Endothelial cell of umbilical vein (primary cell): ENCODE data around the gene MAEA. TPM values are rescaled to one million over a fixed set of nuclear protein-coding genes. Genes with fewer than 3 reads are reported as not detected.

Experiments
- BruUV-seq: library from RNA; stranded (reverse); fragments of 400-500 nt; replicated peaks from 2 replicates; lab custom pipeline; 2021; lab: Mats Ljungman, UMichigan
- CTCF ChIA-PET: fragments of 300-600, 350-600 bp; sonication (Branson Sonifier 250); formaldehyde crosslinking; loops from one replicate; lab custom pipeline; 2021; ENCODE audit warnings: antibody characterized with exemption, inconsistent platforms; lab: Charles Lee
- POLR2A ChIA-PET: fragments of 300-600, 350-600 bp; sonication (Branson Sonifier 250); formaldehyde crosslinking; loops from one replicate; lab custom pipeline; 2021; ENCODE audit warnings: antibody characterized with exemption, inconsistent platforms; lab: Charles Lee
- DNase-seq: peaks from one replicate; pipeline ENCODE4 v3.0.0-alpha.2; 2011; ENCODE audit warnings: low read depth, low spot score
- FAIRE-seq: peaks from 2 replicates; lab custom pipeline; 2011; peaks lifted over from hg19 to GRCh38; lab: Jason Lieb, UNC
- H2AFZ ChIP-seq: 2 replicates; pipeline ENCODE4 v1.6.0; 2012; ENCODE audit warnings: low read depth, low read length, control low read depth, inconsistent platforms
- H3K27ac ChIP-seq: 2 replicates; pipeline ENCODE4 v1.5.1; 2011; ENCODE audit warnings: low read depth, mild to moderate bottlenecking, control low read depth, low read length, moderate library complexity; ENCODE audit not compliant: insufficient read depth
- H3K27me3 ChIP-seq, 2 experiments: 2 replicates each; pipeline versions ENCODE4 v1.6.0 to v1.6.1; 2011; ENCODE audit warnings: low read length in 2 of 2, mixed read lengths in 1 of 2; ENCODE audit not compliant: control insufficient read depth in 2 of 2, insufficient read depth in 2 of 2
- H3K36me3 ChIP-seq, 2 experiments: 2 replicates in 1 of 2; 3 replicates in 1 of 2; pipeline ENCODE4 v1.5.1; 2011; ENCODE audit warnings: low read length in 2 of 2, mild to moderate bottlenecking in 1 of 2, moderate library complexity in 1 of 2; ENCODE audit not compliant: control insufficient read depth in 2 of 2, insufficient read depth in 2 of 2; ENCODE audit errors: extremely low read depth in 1 of 2
- H3K4me1 ChIP-seq: 3 replicates; pipeline ENCODE4 v1.5.1; 2011; ENCODE audit warnings: mild to moderate bottlenecking, low read length; ENCODE audit not compliant: control insufficient read depth, insufficient read depth; ENCODE audit errors: extremely low read depth
- H3K4me2 ChIP-seq: 2 replicates; pipeline ENCODE4 v1.6.1; 2011; ENCODE audit warnings: low read length, control low read depth, mixed read lengths; ENCODE audit not compliant: insufficient read depth
- H3K4me3 ChIP-seq, 3 experiments: fragments of 200-600 bp in 1 of 3; sonication (generic), shearing (Covaris generic) in 1 of 3; replicated peaks in 1 of 3; 2 replicates each; pipeline ENCODE4 v1.5.1; 2011 to 2016; ENCODE audit warnings: control low read depth in 3 of 3, low read length in 3 of 3, mild to moderate bottlenecking in 2 of 3, inconsistent platforms in 1 of 3, low read depth in 1 of 3, moderate library complexity in 1 of 3; ENCODE audit not compliant: insufficient read depth in 1 of 3
- H3K79me2 ChIP-seq: 2 replicates; pipeline ENCODE4 v1.6.0; 2012; ENCODE audit warnings: low read length, inconsistent platforms; ENCODE audit not compliant: control insufficient read depth, insufficient read depth
- H3K9ac ChIP-seq: replicated peaks from 2 replicates; pipeline ENCODE3; 2011; ENCODE audit warnings: low read length, control low read depth; ENCODE audit not compliant: insufficient read depth; ENCODE audit errors: extremely low read depth
- H3K9me1 ChIP-seq: replicated peaks from 3 replicates; pipeline ENCODE4 v1.6.0; 2011; ENCODE audit warnings: mild to moderate bottlenecking, low read length; ENCODE audit not compliant: control insufficient read depth, insufficient read depth; ENCODE audit errors: extremely low read depth
- H3K9me3 ChIP-seq: replicated peaks from 2 replicates; pipeline ENCODE4 v1.5.1; 2012; ENCODE audit warnings: low read length, inconsistent platforms; ENCODE audit not compliant: control insufficient read depth, insufficient read depth
- H4K20me1 ChIP-seq: replicated peaks from 2 replicates; pipeline ENCODE3; 2011; ENCODE audit warnings: mild to moderate bottlenecking, low read length; ENCODE audit not compliant: control insufficient read depth, insufficient read depth; ENCODE audit errors: extremely low read depth
- CTCF ChIP-seq, 2 donors: IDR thresholded peaks; 1 replicate in 1 of 2; 2 replicates in 1 of 2; pipeline ENCODE4 v1.5.1; 2011; ENCODE audit warnings: low read length in 2 of 2, mild to moderate bottlenecking in 2 of 2, moderate library complexity in 2 of 2, control low read depth in 1 of 2, inconsistent platforms in 1 of 2, low read depth in 1 of 2; ENCODE audit not compliant: insufficient read depth in 1 of 2; ENCODE audit errors: extremely low read depth in 1 of 2
- EZH2 ChIP-seq: IDR thresholded peaks from 2 replicates; pipeline ENCODE4 v1.6.1; 2012; ENCODE audit warnings: borderline replicate concordance, low read depth, mild to moderate bottlenecking, moderate library complexity, low read length, inconsistent platforms; ENCODE audit not compliant: severe bottlenecking
- FOS ChIP-seq: IDR thresholded peaks from 2 replicates; pipeline ENCODE4 v1.6.1; 2011; ENCODE audit warnings: mild to moderate bottlenecking, low read length, moderate library complexity, borderline replicate concordance; ENCODE audit not compliant: insufficient read depth
- GATA2 ChIP-seq: IDR thresholded peaks from 2 replicates; pipeline ENCODE4 v1.7.0; 2011; ENCODE audit warnings: low read depth, mild to moderate bottlenecking, moderate library complexity, mixed read lengths, low read length; ENCODE audit not compliant: insufficient read length, insufficient read depth
- JUN ChIP-seq: IDR thresholded peaks from 2 replicates; pipeline ENCODE4 v1.6.1; 2011; ENCODE audit warnings: borderline replicate concordance, low read depth; ENCODE audit not compliant: insufficient read length, insufficient read depth
- MAX ChIP-seq: IDR thresholded peaks from 2 replicates; pipeline ENCODE4 v1.6.1; 2011; ENCODE audit not compliant: insufficient read depth, insufficient read length
- MYC ChIP-seq: IDR thresholded peaks from one replicate; pipeline ENCODE4 v1.6.1; 2011; ENCODE audit warnings: mild to moderate bottlenecking, low read depth, low read length
- POLR2A ChIP-seq: IDR thresholded peaks from 2 replicates; pipeline ENCODE4 v1.6.1; 2012; ENCODE audit warnings: low read depth, mild to moderate bottlenecking, control low read depth, low read length
- POLR2AphosphoS5 ChIP-seq: IDR thresholded peaks from 2 replicates; pipeline ENCODE4 v1.6.1; 2012; ENCODE audit warnings: low read depth, mild to moderate bottlenecking, control low read depth, low read length, moderate library complexity; ENCODE audit not compliant: insufficient read depth
- dilution Hi-C: fragments of 300-500 bp; cut with MboI; formaldehyde crosslinking; loops from one replicate; pipeline ENCODE4 v1.15.0; 2019; ENCODE audit warnings: low sequenced_read_pairs; ENCODE audit not compliant: extremely low pct_ligation_motif_present
- intact Hi-C: fragments of 100-400 bp; cut with micrococcal nuclease; formaldehyde crosslinking; loops from one replicate; pipeline ENCODE4 v1.10.0; 2022
- polyA plus RNA-seq, 4 experiments: library from polyadenylated mRNA; depleted of rRNA in 3 of 4; stranded (reverse) in 3 of 4; unstranded in 1 of 4; fragments of >200 nt; gene quantifications; 2 replicates each; pipeline versions ENCODE4 v1.2.1 to v1.2.3, GENCODE V29; 2011 to 2012; ENCODE audit warnings: missing spikeins in 1 of 4
- total RNA-seq: library from RNA; stranded (reverse); gene quantifications from 2 replicates; pipeline ENCODE4 v1.2.3, GENCODE V29; 2021

The MAEA gene
- total and polyA plus RNA-seq, 2 donors (not counting 3 experiments of a cell fraction or from before 2014, with no cell fraction given) = 66.0 to 108 TPM

GRCh38 chr4:1354983-1355275, 65.2 kb downstream of the MAEA start:
- no peaks in the 10 kb centered on the region for H3K27me3 ChIP-seq
- dilution Hi-C loops (no loop called here), intact Hi-C loops (no loop called here)
- no peak overlapping the region for H3K4me3 ChIP-seq
- FAIRE-seq (no peak), DNase-seq (no peak)
- no peak overlapping the region for H2AFZ ChIP-seq
- H3K9me3 ChIP-seq = no peaks in the 10 kb centered on the region
- no peaks in the 10 kb centered on the region for H3K9me1 ChIP-seq
- ChIA-PET POLR2A (no interaction called here), CTCF (interaction anchor here (1.0 to 3.9 kb wide), 7 partner anchors 8 to 275 kb away, joined by 3 to 53 read pairs (median 7); partner anchors contain the start of gene UVSSA)
- no peaks in the 10 kb centered on the region for H3K36me3 ChIP-seq
- no TSS peak for BruUV-seq
- H3K9ac ChIP-seq = no peak overlapping the region
- H3K27ac ChIP-seq = no peak overlapping the region
- no peak for TF ChIP-seq CTCF (IDR thresholded peaks at IDR 0.05; ENCODE audit: extremely low read depth in 1 of 2, insufficient read depth in 1 of 2, low read depth in 1 of 2, low read length in 2 of 2)
- no peaks in the 10 kb centered on the region for H4K20me1 ChIP-seq
- no peaks in the 10 kb centered on the region for H3K79me2 ChIP-seq
- no peak overlapping the region for H3K4me2 ChIP-seq
- H3K4me1 ChIP-seq = no peaks in the 10 kb centered on the region

GRCh38 chr4:1355378-1355777, 65.7 kb downstream of the MAEA start:
- Histone ChIP-seq H3K9me3 (no peaks in the 10 kb centered on the region), H2AFZ (no peak overlapping the region), H3K9me1 (no peaks in the 10 kb centered on the region), H3K4me3 (no peak overlapping the region), H3K27ac (no peak overlapping the region), H3K79me2 (no peaks in the 10 kb centered on the region), H3K36me3 (no peaks in the 10 kb centered on the region), H4K20me1 (no peaks in the 10 kb centered on the region), H3K4me2 (no peak overlapping the region), H3K9ac (no peak overlapping the region), H3K4me1 (no peaks in the 10 kb centered on the region), H3K27me3 (no peaks in the 10 kb centered on the region)
- no peak for TF ChIP-seq GATA2
- no peak for TF ChIP-seq JUN
- no peak for TF ChIP-seq MYC
- TF ChIP-seq EZH2 = no peak
- TF ChIP-seq POLR2AphosphoS5 = no peak
- no peak for TF ChIP-seq POLR2A
- no peak for TF ChIP-seq CTCF (IDR thresholded peaks at IDR 0.05; ENCODE audit: extremely low read depth in 1 of 2, insufficient read depth in 1 of 2, low read depth in 1 of 2, low read length in 2 of 2)
- no peak for TF ChIP-seq FOS
- no peak for TF ChIP-seq MAX
- ChIA-PET POLR2A (no interaction called here), CTCF (interaction anchor here (0.8 to 3.9 kb wide), 16 partner anchors 8 to 277 kb away, joined by 3 to 53 read pairs (median 4); partner anchors contain the start of gene UVSSA)
- BruUV-seq = no TSS peak
- FAIRE-seq = no peak
- dilution Hi-C loops = no loop called here
- intact Hi-C loops = no loop called here
- DNase-seq = no peak
